Smooth muscle cell of trachea (primary cell): ENCODE data around the gene DYRK1B. TPM values are rescaled to one million over a fixed set of nuclear protein-coding genes. Genes with fewer than 3 reads are reported as not detected.

ENCODE experiments used
- total RNA-seq: library from RNA; depleted of rRNA; stranded (reverse); fragments of >200 nt; gene quantifications from 2 replicates; pipeline ENCODE4 v1.2.1, GENCODE V29; 2014

DYRK1B gene
- 17.7 and 26.1 TPM in 2 replicates for total RNA-seq

DNA sequence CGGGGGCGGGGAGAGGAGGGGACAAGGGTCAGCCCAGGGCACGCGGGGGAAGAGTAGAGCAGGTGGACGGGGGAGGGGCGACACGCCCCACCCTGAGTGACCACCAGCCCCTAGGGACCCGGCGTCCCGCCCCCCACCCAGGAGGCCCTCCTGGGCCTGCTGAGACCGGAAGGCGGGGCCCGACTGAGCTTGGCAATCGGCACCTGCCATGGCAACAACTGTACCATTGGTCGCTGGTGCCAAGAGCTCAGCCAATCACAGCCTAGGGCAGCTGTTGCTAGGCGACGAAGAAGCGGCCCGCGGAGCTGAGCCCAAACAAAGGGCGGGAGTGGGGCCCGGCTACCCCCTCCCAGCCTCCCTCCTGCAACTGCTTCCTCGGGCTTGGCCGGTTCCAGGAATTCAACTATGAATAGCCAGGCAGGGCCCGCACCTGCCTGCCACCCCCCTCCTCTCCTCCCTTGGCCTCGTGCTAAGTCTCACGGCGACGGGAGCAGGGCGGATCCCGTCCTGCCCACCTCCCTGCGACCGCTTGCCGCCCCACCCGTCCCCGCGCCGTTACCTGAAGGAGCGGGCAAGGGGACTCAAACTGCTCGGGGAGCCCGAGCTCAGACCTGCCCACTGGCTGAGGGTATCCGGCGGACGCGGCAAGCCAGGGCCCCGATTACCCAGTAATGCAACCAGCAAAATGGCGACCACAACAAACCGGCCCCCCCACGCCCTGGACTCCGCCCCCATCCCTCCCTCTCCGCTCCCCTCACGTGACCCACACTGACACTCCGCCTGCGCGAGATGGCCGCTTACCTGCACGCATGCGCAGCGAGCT is at the start of gene DYRK1B:
Gene DYRK1B, minus strand, starts transcription at position 699 of the 823 bp plus-strand sequence. CDS start 2,295 bp downstream, outside the sequence.

DNA sequence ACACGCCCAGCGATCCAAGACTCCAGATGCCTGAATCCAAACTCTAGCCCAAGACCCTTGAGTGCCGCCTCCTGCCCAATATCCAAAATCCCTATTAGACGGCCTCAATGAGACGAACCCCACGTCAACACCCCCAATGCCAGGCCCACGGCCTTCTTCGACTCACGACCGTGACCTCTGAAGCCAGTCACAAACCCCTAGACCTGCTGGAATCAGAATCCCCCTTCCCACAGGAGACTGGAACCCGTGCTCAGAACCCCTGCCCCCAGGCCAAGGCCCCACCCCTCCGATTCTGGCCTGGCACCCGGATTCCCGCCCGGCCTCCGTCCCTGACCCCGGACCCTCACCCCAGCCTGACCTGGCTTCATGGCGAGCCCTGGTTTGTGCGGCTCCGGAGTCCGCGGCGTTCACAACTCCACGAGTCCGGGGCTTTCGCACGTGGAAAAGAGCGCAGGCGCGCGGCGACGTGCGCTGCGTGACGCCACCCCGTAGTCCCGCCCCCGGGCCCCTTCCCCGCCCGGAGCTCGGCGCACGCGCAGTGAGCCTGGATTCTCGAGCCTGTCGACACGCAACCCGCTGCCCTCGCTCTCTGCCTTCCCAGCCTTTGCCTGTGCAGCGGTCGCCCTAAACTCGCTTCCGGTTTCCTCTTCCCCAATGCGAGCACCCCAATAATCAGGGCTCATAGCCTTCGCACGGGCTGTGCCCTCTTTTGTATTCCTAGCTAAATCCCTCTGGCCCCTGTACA is 12.1 kb upstream of the DYRK1B start, which contains the start of gene FBL:
Gene FBL, minus strand, starts transcription at position 447 of the 745 bp plus-strand sequence. Its CDS starts 79 bp downstream, at position 368.

GRCh38 chr19:39778763-39779162 is 55.2 kb downstream of the DYRK1B start, which contains the start of gene LEUTX:
TSS of gene LEUTX (plus strand) at chr19:39778854. CDS start at chr19:39778921, 67 bp downstream.

Other genes starting within 250 kb of the DYRK1B start
- gene LGALS13, start 231.6 kb downstream of the DYRK1B start, total RNA-seq: not detected in 2 replicates
- gene LGALS16, start 178.2 kb downstream of the DYRK1B start, total RNA-seq: not detected in 2 replicates
- gene LGALS14, start 129.7 kb downstream of the DYRK1B start, total RNA-seq: not detected in 2 replicates
- not detected in 2 replicates for gene CLC, start 96.1 kb downstream of the DYRK1B start, total RNA-seq
- gene LEUTX, start 55.3 kb downstream of the DYRK1B start, total RNA-seq: not detected in 2 replicates
- gene FBL, start 12.2 kb upstream of the DYRK1B start, total RNA-seq: 67.5 and 204 TPM in 2 replicates
- gene FCGBP, start 100.5 kb upstream of the DYRK1B start, total RNA-seq: 1.2 and 1.5 TPM in 2 replicates
- gene PSMC4, start 137.0 kb upstream of the DYRK1B start, total RNA-seq: 96.3 and 134 TPM in 2 replicates
- 7.0 and 10.6 TPM in 2 replicates for gene ZNF546, start 162.9 kb upstream of the DYRK1B start, total RNA-seq
- gene ZNF780B, start 222.1 kb upstream of the DYRK1B start, total RNA-seq: 14.9 and 24.1 TPM in 2 replicates